Activated CD8-positive, alpha-beta T cell treated with anti-CD3 and anti-CD28 coated beads for 36 hours (primary cell): Measurements from ENCODE around the gene INO80D. TPM values are rescaled to one million over a fixed set of nuclear protein-coding genes. Genes with fewer than 3 reads are reported as not detected.

Experiments
- ATAC-seq: fragments of 200-7000 bp; cut with Tn5 transposase; one replicate; pipeline ENCODE4 v1.10.0; 2021; ENCODE audit warnings: mild to moderate bottlenecking, moderate library complexity
- CTCF ChIA-PET: fragments of 350-600 bp; sonication (Branson Sonifier 250); formaldehyde crosslinking; loops from one replicate; lab custom pipeline; 2021; ENCODE audit warnings: antibody characterized with exemption; lab: Charles Lee
- POLR2A ChIA-PET: fragments of 350-600 bp; sonication (Branson Sonifier 250); formaldehyde crosslinking; loops from one replicate; lab custom pipeline; 2021; ENCODE audit warnings: antibody characterized with exemption; lab: Charles Lee
- DNase-seq: peaks from one replicate; pipeline ENCODE4 v3.0.0-alpha.2; 2020
- H3K27ac Mint-ChIP-seq: one replicate; pipeline ENCODE4 v1.8.0; 2021; ENCODE audit warnings: mild to moderate bottlenecking, mixed read lengths
- H3K27me3 Mint-ChIP-seq: one replicate; pipeline ENCODE4 v1.8.0; 2021; ENCODE audit warnings: mixed read lengths
- H3K36me3 Mint-ChIP-seq: one replicate; pipeline ENCODE4 v1.8.0; 2021; ENCODE audit warnings: low read depth, mixed read lengths
- H3K4me1 Mint-ChIP-seq: one replicate; pipeline ENCODE4 v1.8.0; 2021; ENCODE audit warnings: low read depth, mixed read lengths
- H3K4me3 Mint-ChIP-seq: one replicate; pipeline ENCODE4 v1.8.0; 2021; ENCODE audit warnings: mild to moderate bottlenecking, moderate library complexity, mixed read lengths
- H3K9me3 Mint-ChIP-seq: one replicate; pipeline ENCODE4 v1.8.0; 2021; ENCODE audit warnings: mixed read lengths
- CTCF ChIP-seq: fragments of 200-600 bp; IDR thresholded peaks from one replicate; pipeline ENCODE4 v1.8.0; 2022; ENCODE audit warnings: antibody characterized with exemption, mild to moderate bottlenecking
- intact Hi-C: fragments of 100-400 bp; cut with micrococcal nuclease; formaldehyde crosslinking; loops from one replicate; pipeline ENCODE4 v1.10.0; 2022
- total RNA-seq, 2 experiments: library from RNA; stranded (reverse); gene quantifications; one replicate each; pipeline ENCODE4 v1.2.3, GENCODE V29; 2021

INO80D gene
- total RNA-seq, 2 experiments from 2014 or later, result 15.9 to 16.7 TPM

- peak; percentile 13 for DNase-seq
- no peak overlapping the region for H3K4me3 Mint-ChIP-seq
- no peak for TF ChIP-seq CTCF
- H3K27ac Mint-ChIP-seq, result no peak overlapping the region
- ATAC-seq, result peak; percentile 42
- H3K27me3 Mint-ChIP-seq, result no peaks in the 10 kb centered on the region
- peaks cover 5% of the 10 kb centered on the region for H3K4me1 Mint-ChIP-seq
- H3K36me3 Mint-ChIP-seq, result no peaks in the 10 kb centered on the region
- POLR2A ChIA-PET, result no interaction called here
- intact Hi-C loops, result no loop called here
- peaks cover under 1% of the 10 kb centered on the region for H3K9me3 Mint-ChIP-seq
- CTCF ChIA-PET, result interaction anchor here (1.1 to 1.9 kb wide), 2 partner anchors 9 to 12 kb away, joined by 4 to 6 read pairs; no protein-coding TSS in a partner anchor
Observed at GRCh38 chr2:205957452-205958154, 128.4 kb downstream of the INO80D start.

- CTCF ChIA-PET, result interaction anchor here (1.4 kb wide), 1 partner anchor 29 kb away, joined by 4 read pairs; no protein-coding TSS in a partner anchor
Observed at GRCh38 chr2:205954707-205955106, 131.3 kb downstream of the INO80D start.

GRCh38 chr2:205952282-205952681 is 133.7 kb downstream of the INO80D start:
- ChIA-PET POLR2A (no interaction called here), CTCF (interaction anchor here (0.7 kb wide), 1 partner anchor 652 kb away, joined by 3 read pairs; no protein-coding TSS in a partner anchor)
- peaks cover 5% of the 10 kb centered on the region for H3K9me3 Mint-ChIP-seq
- ATAC-seq, result no peak
- no peak for DNase-seq
- no peaks in the 10 kb centered on the region for H3K36me3 Mint-ChIP-seq
- H3K4me1 Mint-ChIP-seq, result no peaks in the 10 kb centered on the region
- H3K4me3 Mint-ChIP-seq, result no peak overlapping the region
- intact Hi-C loops, result no loop called here
- peaks cover 12% of the 10 kb centered on the region for H3K27me3 Mint-ChIP-seq
- no peak overlapping the region for H3K27ac Mint-ChIP-seq
- TF ChIP-seq CTCF, result no peak

More at GRCh38 chr2:205954707-205955106, 131.3 kb downstream of the INO80D start:
- DNase-seq, result no peak
- TF ChIP-seq CTCF, result no peak
- H3K9me3 Mint-ChIP-seq, result peaks cover 5% of the 10 kb centered on the region
- H3K27me3 Mint-ChIP-seq, result peaks cover 2% of the 10 kb centered on the region
- no peaks in the 10 kb centered on the region for H3K36me3 Mint-ChIP-seq
- intact Hi-C loops, result no loop called here
- H3K4me3 Mint-ChIP-seq, result no peak overlapping the region
- POLR2A ChIA-PET, result no interaction called here
- H3K4me1 Mint-ChIP-seq, result peaks cover 5% of the 10 kb centered on the region
- no peak overlapping the region for H3K27ac Mint-ChIP-seq
- no peak for ATAC-seq

GRCh38 chr2:205948883-205949282 is 137.1 kb downstream of the INO80D start:
- DNase-seq (no peak), ATAC-seq (no peak)
- ChIA-PET CTCF (interaction anchor here (0.5 to 3.1 kb wide), 13 partner anchors 8 to 172 kb away, joined by 3 to 32 read pairs (median 5); no protein-coding TSS in a partner anchor), POLR2A (no interaction called here)
- peaks cover 5% of the 10 kb centered on the region for H3K9me3 Mint-ChIP-seq
- no peak for TF ChIP-seq CTCF
- peaks cover 15% of the 10 kb centered on the region for H3K27me3 Mint-ChIP-seq
- intact Hi-C loops, result loop anchor here (5.0 kb wide), 1 partner anchor 172 kb away; no protein-coding TSS in a partner anchor
- no peak overlapping the region for H3K27ac Mint-ChIP-seq
- H3K4me3 Mint-ChIP-seq, result no peak overlapping the region
- H3K4me1 Mint-ChIP-seq, result no peaks in the 10 kb centered on the region
- no peaks in the 10 kb centered on the region for H3K36me3 Mint-ChIP-seq

- ChIA-PET POLR2A (no interaction called here), CTCF (interaction anchor here (0.5 to 3.1 kb wide), 14 partner anchors 8 to 172 kb away, joined by 3 to 32 read pairs (median 5); no protein-coding TSS in a partner anchor)
- Mint-ChIP-seq H3K36me3 (no peaks in the 10 kb centered on the region), H3K4me1 (no peaks in the 10 kb centered on the region), H3K4me3 (no peak overlapping the region), H3K9me3 (peaks cover 5% of the 10 kb centered on the region), H3K27ac (no peak overlapping the region), H3K27me3 (peaks cover 15% of the 10 kb centered on the region)
- intact Hi-C loops, result loop anchor here (5.0 kb wide), 1 partner anchor 171 kb away; no protein-coding TSS in a partner anchor
- ATAC-seq (no peak), DNase-seq (no peak)
- TF ChIP-seq CTCF, result no peak
Observed at GRCh38 chr2:205948496-205948837, 137.5 kb downstream of the INO80D start.
